HG02759 (cell line): Measurements from ENCODE around the gene SLC39A7.

Source experiments
- ATAC-seq: cut with Tn5 transposase; IDR thresholded peaks from one replicate; pipeline ENCODE4 v1.9.1; 2021; ENCODE audit warnings: mild to moderate bottlenecking, moderate library complexity; ENCODE audit not compliant: unreplicated experiment

Gene SLC39A7

DNA sequence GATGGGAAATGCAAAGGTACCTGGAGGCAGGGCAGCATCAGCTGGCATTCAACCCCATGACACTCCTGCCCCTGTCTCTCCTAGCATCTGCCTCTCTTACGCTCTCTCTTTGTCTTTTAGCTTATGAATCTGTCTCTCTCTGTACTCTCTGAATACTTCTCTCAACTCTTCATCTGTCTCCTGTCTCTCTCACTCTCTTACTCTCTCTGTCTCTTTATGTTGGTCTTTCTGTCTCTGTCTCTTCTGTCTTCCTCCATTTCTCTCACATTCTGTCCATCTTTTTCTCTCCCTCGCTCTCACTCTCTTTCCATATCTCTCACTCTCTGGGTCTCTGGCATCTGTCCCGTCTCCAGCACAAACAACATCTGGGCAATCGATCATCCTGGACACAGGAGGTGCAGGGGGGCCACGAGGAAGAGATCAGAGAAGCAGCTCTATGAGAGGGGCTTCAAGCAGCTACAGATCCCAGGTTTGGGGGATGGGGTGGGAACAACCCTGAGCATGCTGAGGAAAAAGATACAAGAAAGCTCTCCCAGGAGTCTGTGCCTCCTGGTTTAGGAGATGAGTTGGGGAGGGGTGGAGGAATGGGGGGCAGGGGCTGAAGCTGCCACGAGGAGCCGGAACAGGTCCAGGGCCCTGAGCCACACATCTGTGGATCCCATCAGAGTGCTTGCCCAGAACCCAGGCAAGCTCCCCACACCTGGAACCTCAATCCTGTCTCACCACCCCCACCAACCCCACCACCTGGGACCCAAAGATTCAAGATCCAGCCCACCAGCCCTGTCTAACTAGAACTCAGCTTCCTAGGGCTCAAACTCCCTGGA, 10.8 kb upstream of the SLC39A7 start:
- ATAC-seq, result no peak

- ATAC-seq, result no peak
Measured at GRCh38 chr6:33190504-33191107, 10.1 kb upstream of the SLC39A7 start.

DNA sequence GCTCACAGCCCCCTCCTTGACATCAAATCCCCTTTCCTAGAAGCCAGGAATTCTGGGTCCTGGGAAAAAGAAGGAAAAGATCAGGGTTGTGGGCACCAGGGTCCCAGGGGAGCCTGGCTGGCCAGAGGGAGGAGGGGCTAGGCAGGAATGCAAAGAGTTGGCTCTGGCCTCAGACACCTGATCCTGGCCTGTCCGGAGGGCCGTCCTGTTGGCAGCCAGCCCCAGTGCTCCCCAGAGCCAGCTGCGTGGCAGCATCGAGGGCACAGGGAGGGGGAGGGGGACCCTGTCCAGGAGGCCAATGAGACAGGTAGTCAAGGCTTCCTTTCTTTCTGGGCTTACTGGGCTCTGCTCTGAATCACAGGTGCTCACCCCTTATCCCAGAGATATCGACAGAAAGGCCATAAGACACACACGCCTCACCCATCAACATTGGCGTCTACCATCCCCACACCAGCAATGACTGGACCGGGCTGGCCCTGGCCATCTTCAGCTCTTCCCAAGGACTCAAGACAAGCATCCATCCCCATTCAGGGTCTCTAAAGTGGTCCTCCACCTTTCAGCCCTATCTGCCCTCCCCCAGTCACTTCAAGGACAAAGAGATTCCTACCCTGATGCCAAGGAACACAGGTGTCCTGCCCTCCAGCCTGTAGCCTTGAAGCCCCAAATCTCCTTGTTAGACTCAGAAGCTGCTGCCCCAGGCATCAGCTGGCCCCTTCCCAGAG, 9.1 kb upstream of the SLC39A7 start:
- no peak for ATAC-seq

GRCh38 chr6:33192105-33192646, 8.5 kb upstream of the SLC39A7 start, which contains the start of gene COL11A2:
TSS of gene COL11A2 (minus strand) at chr6:33192467. CDS start at chr6:33192240, 227 bp downstream.
- no peak for ATAC-seq

DNA sequence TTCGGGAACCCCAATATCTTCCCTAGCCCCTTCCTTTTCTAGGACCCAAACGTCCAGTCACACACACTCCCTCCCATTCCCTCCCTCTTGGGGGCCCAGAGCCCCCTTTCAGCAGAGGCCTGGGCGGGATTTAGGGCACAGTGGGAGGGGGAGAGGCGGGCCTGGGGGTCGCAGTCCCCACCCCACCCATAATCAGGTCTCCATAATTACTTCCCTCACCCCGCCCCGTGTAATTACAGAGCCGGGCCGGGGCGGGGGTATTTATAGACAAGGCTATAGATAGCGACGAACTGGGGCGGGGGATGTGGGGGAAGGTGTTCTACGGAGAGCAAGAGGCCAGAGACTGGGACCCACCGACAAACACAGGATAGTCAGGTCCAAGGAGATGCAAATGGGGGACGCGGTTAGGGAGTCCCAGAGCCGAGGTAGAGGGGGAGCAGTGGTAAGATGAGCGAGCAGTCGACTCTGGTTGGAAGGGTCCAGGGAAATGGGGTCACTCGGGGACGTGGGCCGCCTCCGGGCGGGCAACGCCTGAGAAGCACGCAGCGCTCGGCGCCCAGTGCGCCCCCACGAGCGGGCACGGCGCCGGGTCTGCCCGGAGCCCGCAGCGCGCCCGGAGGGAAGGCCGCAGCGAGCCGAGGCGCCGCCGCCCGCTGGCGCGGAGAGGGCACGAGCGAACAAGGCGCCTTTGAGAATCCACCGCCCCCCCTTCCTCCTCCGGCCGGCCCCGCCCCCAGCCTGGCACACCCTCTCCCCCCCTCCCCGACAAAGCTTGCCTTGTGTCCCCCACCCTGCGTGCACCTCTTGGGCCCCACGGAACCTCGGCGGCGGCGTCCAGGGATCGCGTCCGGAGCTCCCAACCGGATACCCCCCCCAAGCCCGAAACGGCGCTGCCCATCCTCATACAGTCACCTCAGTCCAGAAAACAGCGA, 7.7 kb upstream of the SLC39A7 start:
- ATAC-seq, result no peak

DNA sequence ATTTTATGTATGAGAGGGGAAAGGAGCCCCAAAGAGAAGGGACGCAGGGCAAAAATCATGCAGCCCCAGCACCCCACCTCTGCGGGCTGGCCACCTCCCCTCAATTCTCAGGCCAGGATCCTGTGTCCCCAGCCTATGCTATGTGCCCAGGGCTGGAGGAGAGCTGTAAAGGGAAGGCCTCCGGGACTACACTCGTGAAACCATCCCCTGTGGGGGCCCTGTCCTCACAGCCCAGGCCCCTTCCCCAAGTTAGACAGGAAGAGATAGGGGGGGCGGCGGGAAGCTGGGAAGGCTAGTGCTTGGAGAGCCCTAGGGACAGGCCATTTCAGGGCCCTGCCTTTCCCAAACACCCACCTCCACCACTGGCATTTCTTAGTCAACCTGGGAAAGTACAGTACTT, 7.0 kb upstream of the SLC39A7 start:
- no peak for ATAC-seq

- no peak for ATAC-seq
Measured at GRCh38 chr6:33194431-33194979, 6.2 kb upstream of the SLC39A7 start.

DNA sequence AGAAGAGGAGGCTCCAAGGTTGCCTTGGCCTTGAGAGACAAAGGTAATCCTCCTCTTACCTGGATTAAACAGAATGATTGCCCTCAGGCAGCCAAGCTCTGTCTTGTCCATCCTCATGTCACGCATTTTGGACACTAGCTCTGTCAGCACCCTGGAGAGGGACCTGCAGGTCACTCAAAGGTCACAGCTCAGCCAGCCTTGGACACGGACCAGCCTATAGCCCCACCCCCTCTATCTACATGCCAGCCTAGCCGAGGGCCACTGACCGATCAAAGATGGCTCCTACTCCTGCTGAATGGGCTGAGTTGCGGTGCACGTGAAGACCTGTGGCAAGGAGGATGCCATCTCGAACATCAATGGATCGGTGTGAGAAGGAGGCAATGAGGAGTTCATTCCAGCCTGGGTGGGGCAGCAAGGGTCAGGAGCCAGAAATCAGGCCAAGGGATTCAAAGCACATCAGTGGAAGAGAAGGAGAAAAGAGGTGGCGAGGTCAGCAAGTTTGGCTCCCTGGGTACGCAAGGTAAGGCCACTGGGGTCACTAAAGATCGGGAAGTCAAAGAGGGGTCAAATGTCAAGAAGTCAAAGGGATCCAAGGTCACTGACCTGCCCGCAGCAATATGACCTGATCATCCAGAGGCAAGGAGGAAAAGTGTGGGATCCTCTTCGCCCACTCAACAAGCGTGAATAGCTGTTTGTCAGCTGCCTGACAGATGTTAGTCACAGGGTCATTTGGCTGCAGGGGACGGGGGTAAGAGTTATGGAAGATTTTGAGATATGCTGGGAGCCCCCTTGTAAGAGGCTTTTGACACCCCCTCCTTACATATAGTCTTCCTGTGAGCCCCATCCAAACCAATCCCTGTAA, 5.1 kb upstream of the SLC39A7 start:
- ATAC-seq, result no peak

DNA sequence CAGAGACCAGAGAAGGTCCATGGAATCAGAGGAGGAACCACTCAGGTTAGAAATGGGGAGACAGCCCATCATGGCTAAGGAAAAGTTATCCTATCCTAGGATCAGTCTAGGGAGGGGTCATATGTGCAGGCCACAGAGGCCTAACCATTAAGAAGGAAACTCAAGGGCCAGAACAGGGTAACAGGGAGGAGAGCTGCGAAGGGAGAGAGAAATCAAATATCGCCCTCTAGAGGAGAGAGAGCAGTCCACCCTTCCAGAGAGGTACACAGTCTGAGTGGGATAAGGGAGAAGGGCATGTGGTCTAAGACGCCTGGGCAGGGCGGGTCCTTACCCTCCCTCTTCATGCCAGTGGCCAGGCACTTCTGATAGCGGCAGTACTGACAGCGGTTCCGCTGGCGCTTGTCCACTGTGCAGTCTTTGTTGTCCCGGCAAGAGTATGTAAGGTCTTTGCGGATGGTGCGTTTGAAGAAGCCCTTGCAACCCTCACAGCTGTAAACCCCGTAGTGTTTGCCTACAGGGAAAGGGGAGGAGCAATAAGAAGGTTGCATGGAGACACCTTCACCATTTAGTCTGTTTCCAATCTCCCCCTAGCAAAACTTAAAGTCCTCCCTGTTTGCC, 3.1 kb upstream of the SLC39A7 start:
- ATAC-seq, result no peak

- no peak for ATAC-seq
Measured at GRCh38 chr6:33198159-33198852, 2.4 kb upstream of the SLC39A7 start.

DNA sequence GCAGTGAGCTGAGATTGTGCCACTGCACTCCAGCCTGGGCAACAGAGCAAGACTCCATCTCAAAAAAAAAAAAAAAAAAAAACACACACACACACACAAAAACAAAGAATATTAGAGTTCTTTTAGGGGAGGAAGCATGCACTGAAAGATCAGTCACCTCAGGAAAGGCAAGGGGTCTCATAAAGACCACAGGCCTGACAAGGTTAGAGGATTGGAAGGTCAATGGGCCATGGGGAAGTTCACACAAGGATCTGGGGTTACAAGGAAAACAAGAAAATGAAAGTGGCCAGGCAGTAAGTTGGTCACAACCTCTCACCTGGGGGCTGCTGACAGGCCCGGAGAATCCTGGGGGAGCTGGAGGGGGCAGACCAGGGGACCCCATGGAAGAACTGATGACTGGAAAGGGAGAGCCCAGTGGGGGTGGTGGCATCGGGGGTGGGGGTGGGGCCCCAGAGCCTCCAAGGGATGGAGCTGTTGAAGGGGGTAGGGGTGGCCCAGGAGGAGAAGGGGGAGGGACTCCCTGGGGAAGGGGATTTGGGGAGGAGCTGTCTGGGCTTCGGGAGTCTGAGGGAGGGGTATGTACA, 1.7 kb upstream of the SLC39A7 start:
- ATAC-seq, result no peak

DNA sequence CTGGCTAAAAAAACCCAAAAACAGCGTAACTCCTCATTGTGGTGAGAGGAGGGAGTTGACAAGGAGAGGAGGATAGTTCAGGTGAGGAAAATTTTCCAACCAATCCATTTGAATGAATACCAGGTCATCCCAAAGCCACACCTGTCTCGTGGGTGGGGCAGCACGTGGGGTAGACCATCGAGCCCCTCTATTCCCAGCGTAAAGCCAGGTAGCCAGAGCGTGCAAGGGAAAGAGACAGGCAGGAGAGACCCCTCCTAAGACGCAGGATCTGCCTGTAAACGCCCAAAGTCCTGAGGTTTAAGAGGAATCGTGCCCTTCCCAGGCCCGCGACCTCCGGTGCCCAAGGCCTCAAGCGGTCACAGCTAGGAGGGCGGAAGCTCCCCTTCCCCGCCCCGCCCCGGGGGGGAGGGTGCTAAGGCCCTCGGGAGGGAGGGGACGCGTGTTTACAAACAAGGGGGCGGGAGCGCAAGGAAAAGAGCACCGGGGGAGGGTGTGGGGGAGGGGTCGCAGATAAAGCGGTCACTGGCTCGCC, 914 bp upstream of the SLC39A7 start:
- ATAC-seq, result peak; percentile 20

DNA sequence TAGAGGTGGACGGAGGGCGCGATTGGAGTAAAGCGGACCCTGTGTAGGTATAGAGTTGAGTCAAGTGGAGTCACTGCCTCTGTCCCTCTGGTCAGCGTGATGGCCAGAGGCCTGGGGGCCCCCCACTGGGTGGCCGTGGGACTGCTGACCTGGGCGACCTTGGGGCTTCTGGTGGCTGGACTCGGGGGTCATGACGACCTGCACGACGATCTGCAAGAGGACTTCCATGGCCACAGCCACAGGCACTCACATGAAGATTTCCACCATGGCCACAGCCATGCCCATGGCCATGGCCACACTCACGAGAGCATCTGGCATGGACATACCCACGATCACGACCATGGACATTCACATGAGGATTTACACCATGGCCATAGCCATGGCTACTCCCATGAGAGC, 479 bp downstream of the SLC39A7 start:
- no peak for ATAC-seq

DNA sequence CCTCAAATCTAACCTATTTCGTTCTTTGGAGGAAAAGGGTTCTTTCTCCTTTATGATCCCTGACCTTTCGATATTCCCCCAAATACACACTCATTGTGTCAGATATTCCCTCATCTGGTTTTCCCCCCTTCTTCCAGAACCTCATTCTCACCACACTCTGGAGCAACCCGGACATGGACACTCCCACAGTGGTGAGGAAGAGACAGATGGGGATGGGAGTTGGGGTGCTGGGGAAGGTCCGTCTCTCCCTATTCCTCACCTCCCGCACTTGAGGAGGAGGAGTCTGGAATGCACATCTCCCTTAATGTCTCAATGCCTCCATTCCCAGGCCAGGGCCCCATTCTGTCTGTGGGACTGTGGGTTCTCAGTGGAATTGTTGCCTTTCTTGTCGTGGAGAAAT, 1.3 kb downstream of the SLC39A7 start:
- no peak for ATAC-seq

DNA sequence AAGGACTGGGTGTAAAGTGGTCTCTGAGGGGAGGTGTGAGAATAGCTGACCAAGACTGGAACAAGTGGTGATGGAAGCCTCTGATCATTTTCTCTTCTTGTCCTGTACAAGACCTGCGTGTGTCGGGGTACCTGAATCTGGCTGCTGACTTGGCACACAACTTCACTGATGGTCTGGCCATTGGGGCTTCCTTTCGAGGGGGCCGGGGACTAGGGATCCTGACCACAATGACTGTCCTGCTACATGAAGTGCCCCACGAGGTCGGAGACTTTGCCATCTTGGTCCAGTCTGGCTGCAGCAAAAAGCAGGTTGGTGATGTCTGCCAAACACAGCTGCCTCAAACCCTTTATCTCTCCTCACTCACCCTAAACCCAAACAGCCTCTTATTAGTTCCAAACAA, 2.1 kb downstream of the SLC39A7 start:
- no peak for ATAC-seq

- ATAC-seq, result no peak
Measured at GRCh38 chr6:33203443-33204164, 2.9 kb downstream of the SLC39A7 start.

DNA sequence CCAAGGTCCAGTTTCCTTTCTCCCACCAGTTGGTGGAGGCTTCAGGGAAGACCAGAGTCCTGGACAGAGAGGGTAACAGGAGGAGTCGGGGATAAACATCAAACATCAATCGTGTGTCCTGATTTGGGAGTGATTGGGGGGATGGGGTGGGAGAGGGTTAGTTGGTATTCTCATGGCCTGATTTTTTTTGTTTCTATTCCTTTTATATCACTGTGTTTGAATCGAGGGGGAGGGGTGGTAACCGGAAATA, 3.4 kb downstream of the SLC39A7 start:
- ATAC-seq, result no peak
